Tibial artery (tissue), 4 donors: Measurements from ENCODE around the gene IDH3G.

Experiments
- DNase-seq, 2 donors: peaks; one replicate each; pipeline ENCODE4 v3.0.0-alpha.2; 2019
- H3K27ac ChIP-seq, 2 donors: fragments of 200-600 bp; sonication (generic) in 1 of 2; 1 replicate in 1 of 2; 2 replicates in 1 of 2; pipeline ENCODE4 v1.5.1; 2018 to 2019; ENCODE audit warnings: mild to moderate bottlenecking in 1 of 2
- H3K27me3 ChIP-seq, 2 donors: fragments of 200-600 bp; sonication (generic) in 1 of 2; one replicate each; pipeline versions ENCODE4 v1.5.1 to v1.6.0; 2016 to 2019
- H3K36me3 ChIP-seq, 3 donors: fragments of 200-600 bp; sonication (generic) in 2 of 3; one replicate each; pipeline ENCODE4 v1.5.1; 2016 to 2019; ENCODE audit warnings: mild to moderate bottlenecking in 2 of 3
- H3K4me1 ChIP-seq, 4 donors: fragments of 200-600 bp; sonication (generic) in 2 of 4; 1 replicate in 3 of 4; 2 replicates in 1 of 4; pipeline ENCODE4 v1.5.1; 2016 to 2019
- H3K4me3 ChIP-seq, 2 donors: fragments of 200-600 bp; sonication (generic) in 1 of 2; 1 replicate in 1 of 2; 2 replicates in 1 of 2; pipeline ENCODE4 v1.5.1; 2018 to 2019; ENCODE audit warnings: mild to moderate bottlenecking in 2 of 2
- H3K9me3 ChIP-seq, 3 donors: fragments of 200-600 bp; sonication (generic) in 1 of 3; one replicate each; pipeline ENCODE4 v1.5.1; 2016 to 2019
- intact Hi-C: fragments of 100-400 bp; cut with DNase I; formaldehyde crosslinking; loops from one replicate; pipeline ENCODE4 v1.15.0; 2023; ENCODE audit warnings: low total_unique reads
- TF ChIP-seq, protein P1 (sequence below), 2 experiments: fragments of 200-600 bp in 1 of 2; fragments of 450-650 bp in 1 of 2; IDR thresholded peaks; one replicate each; pipeline ENCODE4 v1.5.1; 2017 to 2019; ENCODE audit warnings: antibody characterized with exemption in 2 of 2, mild to moderate bottlenecking in 1 of 2, moderate library complexity in 1 of 2

IDH3G gene

GRCh38 chrX:153800746-153801145, 6.6 kb upstream of the IDH3G start:
- peak overlapping the region; percentile 54 to 73 for H3K27ac ChIP-seq
- no peak overlapping the region for H3K4me3 ChIP-seq
- TF ChIP-seq, protein P1, sequence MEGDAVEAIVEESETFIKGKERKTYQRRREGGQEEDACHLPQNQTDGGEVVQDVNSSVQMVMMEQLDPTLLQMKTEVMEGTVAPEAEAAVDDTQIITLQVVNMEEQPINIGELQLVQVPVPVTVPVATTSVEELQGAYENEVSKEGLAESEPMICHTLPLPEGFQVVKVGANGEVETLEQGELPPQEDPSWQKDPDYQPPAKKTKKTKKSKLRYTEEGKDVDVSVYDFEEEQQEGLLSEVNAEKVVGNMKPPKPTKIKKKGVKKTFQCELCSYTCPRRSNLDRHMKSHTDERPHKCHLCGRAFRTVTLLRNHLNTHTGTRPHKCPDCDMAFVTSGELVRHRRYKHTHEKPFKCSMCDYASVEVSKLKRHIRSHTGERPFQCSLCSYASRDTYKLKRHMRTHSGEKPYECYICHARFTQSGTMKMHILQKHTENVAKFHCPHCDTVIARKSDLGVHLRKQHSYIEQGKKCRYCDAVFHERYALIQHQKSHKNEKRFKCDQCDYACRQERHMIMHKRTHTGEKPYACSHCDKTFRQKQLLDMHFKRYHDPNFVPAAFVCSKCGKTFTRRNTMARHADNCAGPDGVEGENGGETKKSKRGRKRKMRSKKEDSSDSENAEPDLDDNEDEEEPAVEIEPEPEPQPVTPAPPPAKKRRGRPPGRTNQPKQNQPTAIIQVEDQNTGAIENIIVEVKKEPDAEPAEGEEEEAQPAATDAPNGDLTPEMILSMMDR (IDR thresholded peaks at IDR 0.05), result no peak
- peaks cover 0 to 31% (median 10%) of the 10 kb centered on the region in 4 donors for H3K4me1 ChIP-seq
- peaks cover 0 to 9% (median 3%) of the 10 kb centered on the region in 3 donors for H3K9me3 ChIP-seq
- no peaks in the 10 kb centered on the region for H3K27me3 ChIP-seq
- DNase-seq, result no peak
- H3K36me3 ChIP-seq, result peaks cover 4 to 35% (median 21%) of the 10 kb centered on the region in 3 donors
- intact Hi-C loops, result no loop called here

GRCh38 chrX:153800177-153800722, 6.1 kb upstream of the IDH3G start:
- no peak overlapping the region for H3K4me3 ChIP-seq
- no peaks in the 10 kb centered on the region for H3K27me3 ChIP-seq
- peaks cover 0 to 9% (median 3%) of the 10 kb centered on the region in 3 donors for H3K9me3 ChIP-seq
- H3K36me3 ChIP-seq, result peaks cover 4 to 35% (median 21%) of the 10 kb centered on the region in 3 donors
- DNase-seq, result peak in 1 of 2 donors; percentile 72
- peak overlapping the region; percentile 54 to 73 for H3K27ac ChIP-seq
- TF ChIP-seq, protein P1 (IDR thresholded peaks at IDR 0.05), result no peak
- peaks cover 0 to 36% (median 15%) of the 10 kb centered on the region in 4 donors for H3K4me1 ChIP-seq
- intact Hi-C loops, result no loop called here

- TF ChIP-seq, protein P1 (IDR thresholded peaks at IDR 0.05), result no peak
Measured at GRCh38 chrX:153799326-153799725, 5.2 kb upstream of the IDH3G start.

GRCh38 chrX:153797415-153798015, 3.3 kb upstream of the IDH3G start:
- no peak overlapping the region for H3K27ac ChIP-seq
- peaks cover 0 to 13% (median 12%) of the 10 kb centered on the region in 3 donors for H3K9me3 ChIP-seq
- H3K4me3 ChIP-seq, result no peak overlapping the region
- H3K36me3 ChIP-seq, result peaks cover 4 to 27% (median 21%) of the 10 kb centered on the region in 3 donors
- H3K4me1 ChIP-seq, result peaks cover 0 to 47% (median 21%) of the 10 kb centered on the region in 4 donors
- H3K27me3 ChIP-seq, result no peaks in the 10 kb centered on the region
- no peak for DNase-seq
- TF ChIP-seq, protein P1 (IDR thresholded peaks at IDR 0.05), result no peak
- intact Hi-C loops, result no loop called here

More at GRCh38 chrX:153799326-153799725, 5.2 kb upstream of the IDH3G start:
- Histone ChIP-seq H3K4me1 (peaks cover 0 to 37% (median 16%) of the 10 kb centered on the region in 4 donors), H3K27ac (peak overlapping the region in 1 of 2 donors; percentile 73), H3K36me3 (peaks cover 4 to 27% (median 21%) of the 10 kb centered on the region in 3 donors), H3K9me3 (peaks cover 0 to 9% (median 4%) of the 10 kb centered on the region in 3 donors), H3K4me3 (no peak overlapping the region), H3K27me3 (no peaks in the 10 kb centered on the region)
- intact Hi-C loops, result no loop called here
- DNase-seq, result no peak

GRCh38 chrX:153794897-153795816, 982 bp upstream of the IDH3G start:
- H3K4me3 ChIP-seq, result peak overlapping the region; percentile 66 to 81
- H3K4me1 ChIP-seq, result peaks cover 0 to 43% (median 22%) of the 10 kb centered on the region in 4 donors
- H3K36me3 ChIP-seq, result peaks cover 4 to 30% (median 21%) of the 10 kb centered on the region in 3 donors
- H3K27me3 ChIP-seq, result no peaks in the 10 kb centered on the region
- H3K27ac ChIP-seq, result peak overlapping the region; percentile 90 to 93
- DNase-seq, result no peak
- H3K9me3 ChIP-seq, result peaks cover 0 to 13% (median 12%) of the 10 kb centered on the region in 3 donors
- TF ChIP-seq, protein P1 (IDR thresholded peaks at IDR 0.05), result no peak
- intact Hi-C loops, result no loop called here
